Peyer's patch (tissue), 4 donors: Measurements from ENCODE around the gene DOK5. TPM values are rescaled to one million over a fixed set of nuclear protein-coding genes. Genes with fewer than 3 reads are reported as not detected.

Experiments
- DNase-seq, 3 donors: peaks; one replicate each; pipeline ENCODE4 v3.0.0-alpha.2; 2017 to 2019
- H3K27ac ChIP-seq, 4 donors: fragments of 200-600 bp; sonication (generic); one replicate each; pipeline ENCODE4 v1.5.1; 2016 to 2019
- H3K27me3 ChIP-seq, 2 donors: fragments of 200-600 bp; sonication (generic); one replicate each; pipeline ENCODE4 v1.5.1; 2019
- H3K36me3 ChIP-seq, 3 donors: fragments of 200-600 bp; sonication (generic); one replicate each; pipeline ENCODE4 v1.5.1; 2016 to 2019
- H3K4me1 ChIP-seq, 4 donors: fragments of 200-600 bp; sonication (generic); one replicate each; pipeline ENCODE4 v1.5.1; 2016 to 2019
- H3K4me3 ChIP-seq, 4 donors: fragments of 200-600 bp; sonication (generic); 1 replicate in 3 of 4; 2 replicates in 1 of 4; pipeline ENCODE4 v1.5.1; 2016 to 2019; ENCODE audit warnings: mild to moderate bottlenecking in 1 of 4
- H3K9me3 ChIP-seq, 4 donors: fragments of 200-600 bp; sonication (generic); one replicate each; pipeline ENCODE4 v1.5.1; 2016 to 2019; ENCODE audit warnings: mild to moderate bottlenecking in 1 of 4
- CTCF ChIP-seq, 6 experiments: fragments of 450-650 bp in 4 of 6; fragments of 200-600 bp in 2 of 6; sonication (generic) in 1 of 6; IDR thresholded peaks; one replicate each; pipeline ENCODE4 v1.5.1; 2017 to 2019; ENCODE audit warnings: antibody characterized with exemption in 6 of 6, mild to moderate bottlenecking in 3 of 6, moderate library complexity in 1 of 6
- POLR2A ChIP-seq, 2 donors: fragments of 450-650 bp; IDR thresholded peaks; one replicate each; pipeline ENCODE4 v1.5.1; 2017; ENCODE audit warnings: antibody characterized with exemption in 2 of 2, mild to moderate bottlenecking in 2 of 2, moderate library complexity in 2 of 2
- total RNA-seq, 4 donors: library from RNA; depleted of rRNA; stranded (reverse); fragments of >200 nt; gene quantifications; one replicate each; pipeline ENCODE4 v1.1.0, GENCODE V29; 2016

DOK5 gene
- total RNA-seq, 4 donors from 2014 or later = 2.1 TPM; not detected in 3

GRCh38 chr20:54688476-54688875 is 213.1 kb downstream of the DOK5 start:
- Histone ChIP-seq H3K36me3 (no peaks in the 10 kb centered on the region), H3K9me3 (no peaks in the 10 kb centered on the region), H3K4me1 (no peaks in the 10 kb centered on the region), H3K27me3 (no peaks in the 10 kb centered on the region), H3K27ac (no peak overlapping the region), H3K4me3 (no peak overlapping the region)
- DNase-seq = no peak
- TF ChIP-seq CTCF (IDR thresholded peaks at IDR 0.05) (no peak), POLR2A (IDR thresholded peaks at IDR 0.05) (no peak)

- no peak overlapping the region for H3K27ac ChIP-seq
- no peaks in the 10 kb centered on the region for H3K4me1 ChIP-seq
- DNase-seq = no peak
- TF ChIP-seq CTCF (IDR thresholded peaks at IDR 0.05) (no peak), POLR2A (IDR thresholded peaks at IDR 0.05) (no peak)
- no peak overlapping the region for H3K4me3 ChIP-seq
- H3K9me3 ChIP-seq = no peaks in the 10 kb centered on the region
- no peaks in the 10 kb centered on the region for H3K36me3 ChIP-seq
- H3K27me3 ChIP-seq = no peaks in the 10 kb centered on the region
These were observed 214.9 kb downstream of the DOK5 start for GRCh38 chr20:54690323-54690722.

- no peaks in the 10 kb centered on the region for H3K27me3 ChIP-seq
- H3K9me3 ChIP-seq = no peaks in the 10 kb centered on the region
- H3K27ac ChIP-seq = no peak overlapping the region
- DNase-seq = no peak
- no peaks in the 10 kb centered on the region for H3K4me1 ChIP-seq
- TF ChIP-seq POLR2A (IDR thresholded peaks at IDR 0.05) (no peak), CTCF (IDR thresholded peaks at IDR 0.05) (no peak)
- H3K36me3 ChIP-seq = no peaks in the 10 kb centered on the region
- no peak overlapping the region for H3K4me3 ChIP-seq
These were observed 215.9 kb downstream of the DOK5 start for GRCh38 chr20:54691327-54691726.

- TF ChIP-seq POLR2A (IDR thresholded peaks at IDR 0.05) (no peak), CTCF (IDR thresholded peaks at IDR 0.05) (no peak)
- Histone ChIP-seq H3K27me3 (no peaks in the 10 kb centered on the region), H3K27ac (no peak overlapping the region), H3K36me3 (no peaks in the 10 kb centered on the region), H3K4me1 (no peaks in the 10 kb centered on the region), H3K9me3 (no peaks in the 10 kb centered on the region), H3K4me3 (no peak overlapping the region)
- DNase-seq = no peak
These were observed 216.9 kb downstream of the DOK5 start for GRCh38 chr20:54692168-54692887.

- no peak for DNase-seq
- no peaks in the 10 kb centered on the region for H3K36me3 ChIP-seq
- no peaks in the 10 kb centered on the region for H3K27me3 ChIP-seq
- TF ChIP-seq POLR2A (IDR thresholded peaks at IDR 0.05) (no peak), CTCF (IDR thresholded peaks at IDR 0.05) (no peak)
- H3K27ac ChIP-seq = no peak overlapping the region
- H3K9me3 ChIP-seq = no peaks in the 10 kb centered on the region
- H3K4me3 ChIP-seq = no peak overlapping the region
- no peaks in the 10 kb centered on the region for H3K4me1 ChIP-seq
These were observed 219.1 kb downstream of the DOK5 start for GRCh38 chr20:54694516-54694915.
